Loucy (cell line): ENCODE results near the gene TXNDC11.

Source experiments
- CTCF ChIP-seq: fragments of 200-600 bp; sonication (generic); conservative IDR thresholded peaks from 2 replicates; pipeline ENCODE4 v1.5.1; 2014; ENCODE audit warnings: mild to moderate bottlenecking, antibody characterized with exemption, low read length
- EZH2phosphoT487 ChIP-seq: fragments of 200-600 bp; IDR thresholded peaks from 2 replicates; pipeline ENCODE4 v1.6.1; 2018; ENCODE audit warnings: antibody characterized with exemption, mild to moderate bottlenecking, moderate library complexity, borderline replicate concordance

- TF ChIP-seq CTCF (no peak), EZH2phosphoT487 (no peak)
These were observed 53.4 kb downstream of the TXNDC11 start for GRCh38 chr16:11689031-11689840.
